ENCODE measurements around the gene ECM1. TPM values are rescaled to one million over a fixed set of nuclear protein-coding genes. Genes with fewer than 3 reads are reported as not detected.
A peak's percentile ranks its signal among the peaks of the same experiment; 100 is the strongest.

ECM1 gene
- total RNA-seq, 1 donor from 2014 or later = 2.8 TPM

DNA sequence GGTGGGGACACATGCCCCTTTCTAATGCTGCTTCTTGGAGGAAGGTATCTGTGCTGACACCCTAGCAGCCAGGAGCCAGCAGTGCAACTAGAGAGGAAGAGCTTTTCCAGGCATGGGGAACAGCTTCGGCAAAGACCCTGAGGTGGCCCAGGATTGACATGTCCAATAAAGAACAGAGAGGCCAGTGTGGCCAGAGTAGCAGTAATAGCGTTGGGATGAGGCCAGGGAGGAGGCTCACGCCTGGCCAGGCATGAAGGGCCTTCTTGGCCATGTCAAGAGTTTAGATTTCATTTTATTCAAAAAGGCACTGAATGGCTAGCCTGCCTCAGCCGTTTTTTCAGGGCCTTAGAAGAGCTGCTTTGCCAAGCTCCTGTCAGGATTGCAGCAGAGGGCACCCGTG, 25.0 kb downstream of the ECM1 start:
- TF ChIP-seq, protein P1, sequence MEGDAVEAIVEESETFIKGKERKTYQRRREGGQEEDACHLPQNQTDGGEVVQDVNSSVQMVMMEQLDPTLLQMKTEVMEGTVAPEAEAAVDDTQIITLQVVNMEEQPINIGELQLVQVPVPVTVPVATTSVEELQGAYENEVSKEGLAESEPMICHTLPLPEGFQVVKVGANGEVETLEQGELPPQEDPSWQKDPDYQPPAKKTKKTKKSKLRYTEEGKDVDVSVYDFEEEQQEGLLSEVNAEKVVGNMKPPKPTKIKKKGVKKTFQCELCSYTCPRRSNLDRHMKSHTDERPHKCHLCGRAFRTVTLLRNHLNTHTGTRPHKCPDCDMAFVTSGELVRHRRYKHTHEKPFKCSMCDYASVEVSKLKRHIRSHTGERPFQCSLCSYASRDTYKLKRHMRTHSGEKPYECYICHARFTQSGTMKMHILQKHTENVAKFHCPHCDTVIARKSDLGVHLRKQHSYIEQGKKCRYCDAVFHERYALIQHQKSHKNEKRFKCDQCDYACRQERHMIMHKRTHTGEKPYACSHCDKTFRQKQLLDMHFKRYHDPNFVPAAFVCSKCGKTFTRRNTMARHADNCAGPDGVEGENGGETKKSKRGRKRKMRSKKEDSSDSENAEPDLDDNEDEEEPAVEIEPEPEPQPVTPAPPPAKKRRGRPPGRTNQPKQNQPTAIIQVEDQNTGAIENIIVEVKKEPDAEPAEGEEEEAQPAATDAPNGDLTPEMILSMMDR (IDR thresholded peaks at IDR 0.05; ENCODE audit: partially characterized antibody, unreplicated experiment) = peak; percentile 41
- H3K36me3 Mint-ChIP-seq (ENCODE audit: unreplicated experiment) = no peaks in the 10 kb centered on the region
- H3K27me3 Mint-ChIP-seq (ENCODE audit: unreplicated experiment) = peaks cover 11% of the 10 kb centered on the region
- no peak overlapping the region for H3K4me3 Mint-ChIP-seq (ENCODE audit: unreplicated experiment)
- no peak for DNase-seq
- H3K4me1 Mint-ChIP-seq (ENCODE audit: low read depth, unreplicated experiment) = peaks cover 10% of the 10 kb centered on the region
- peaks cover 7% of the 10 kb centered on the region for H3K9me3 Mint-ChIP-seq (ENCODE audit: unreplicated experiment)
- H3K27ac Mint-ChIP-seq (ENCODE audit: unreplicated experiment) = no peak overlapping the region

DNA sequence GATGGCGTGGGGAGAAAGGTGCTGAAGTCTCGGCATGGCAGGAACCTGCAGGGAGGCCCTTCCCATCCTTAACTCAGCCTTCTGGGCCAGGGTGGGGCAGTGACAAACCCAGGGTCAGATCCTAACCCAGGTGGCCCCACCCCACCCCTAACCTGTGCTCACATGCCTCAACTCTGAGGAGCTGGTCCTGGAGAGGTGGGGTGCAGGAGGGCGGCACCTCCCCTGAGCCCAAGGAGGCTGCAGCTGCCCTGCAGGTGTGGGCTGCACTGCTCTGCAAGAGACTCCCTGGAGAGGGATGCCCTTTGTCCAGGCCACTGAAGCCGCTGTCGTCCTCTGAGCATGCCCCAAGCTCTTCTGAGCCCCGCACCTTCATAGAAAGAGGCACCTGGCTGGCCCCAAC, 26.1 kb downstream of the ECM1 start:
- no peaks in the 10 kb centered on the region for H3K36me3 Mint-ChIP-seq (ENCODE audit: unreplicated experiment)
- peaks cover 7% of the 10 kb centered on the region for H3K9me3 Mint-ChIP-seq (ENCODE audit: unreplicated experiment)
- H3K4me3 Mint-ChIP-seq (ENCODE audit: unreplicated experiment) = no peak overlapping the region
- H3K27ac Mint-ChIP-seq (ENCODE audit: unreplicated experiment) = no peak overlapping the region
- peaks cover 10% of the 10 kb centered on the region for H3K4me1 Mint-ChIP-seq (ENCODE audit: low read depth, unreplicated experiment)
- DNase-seq = no peak
- peaks cover 8% of the 10 kb centered on the region for H3K27me3 Mint-ChIP-seq (ENCODE audit: unreplicated experiment)
- TF ChIP-seq, protein P1 (IDR thresholded peaks at IDR 0.05; ENCODE audit: partially characterized antibody, unreplicated experiment) = no peak

DNA sequence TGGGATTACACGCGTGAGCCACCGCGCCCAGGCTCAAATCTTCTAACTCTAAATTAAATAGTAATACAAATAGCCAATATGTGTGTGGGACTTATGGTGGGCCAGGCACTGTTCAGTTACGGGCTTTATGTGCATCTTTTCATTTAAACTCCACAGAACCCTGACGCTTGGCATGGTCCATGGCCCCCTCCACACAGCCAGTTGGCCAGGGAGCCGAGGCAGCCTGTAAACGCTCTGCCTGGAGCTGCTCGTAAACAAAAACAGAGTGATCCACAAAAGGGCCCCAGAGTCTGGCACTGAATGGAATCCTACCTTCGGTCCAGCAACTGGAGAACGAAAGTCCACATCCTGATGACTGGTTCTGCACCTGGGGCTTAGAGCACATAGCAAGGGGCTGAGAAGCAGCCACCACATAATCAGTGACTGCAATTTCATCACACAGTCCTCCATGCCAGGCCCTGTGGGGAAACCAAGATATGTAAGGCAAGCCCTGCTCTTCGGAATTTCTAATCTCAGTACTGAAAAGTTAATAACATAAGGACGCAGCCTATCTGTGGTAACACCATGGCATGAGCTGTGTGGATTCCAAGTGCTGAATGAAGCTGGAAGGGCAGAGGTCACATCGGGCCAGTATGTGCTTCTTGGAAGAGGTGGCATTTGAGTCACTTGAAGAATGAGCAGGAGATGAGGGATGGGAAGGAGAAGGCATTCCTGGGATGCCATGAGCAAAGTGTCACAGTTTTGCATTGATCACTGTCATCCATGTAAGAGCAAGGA, 27.8 kb downstream of the ECM1 start:
- Mint-ChIP-seq H3K27me3 (ENCODE audit: unreplicated experiment) (peaks cover 5% of the 10 kb centered on the region), H3K4me3 (ENCODE audit: unreplicated experiment) (no peak overlapping the region), H3K9me3 (ENCODE audit: unreplicated experiment) (peaks cover 4% of the 10 kb centered on the region), H3K27ac (ENCODE audit: unreplicated experiment) (no peak overlapping the region), H3K36me3 (ENCODE audit: unreplicated experiment) (no peaks in the 10 kb centered on the region), H3K4me1 (ENCODE audit: low read depth, unreplicated experiment) (peaks cover 6% of the 10 kb centered on the region)
- TF ChIP-seq, protein P1 (IDR thresholded peaks at IDR 0.05; ENCODE audit: partially characterized antibody, unreplicated experiment) = no peak
- DNase-seq = no peak

DNA sequence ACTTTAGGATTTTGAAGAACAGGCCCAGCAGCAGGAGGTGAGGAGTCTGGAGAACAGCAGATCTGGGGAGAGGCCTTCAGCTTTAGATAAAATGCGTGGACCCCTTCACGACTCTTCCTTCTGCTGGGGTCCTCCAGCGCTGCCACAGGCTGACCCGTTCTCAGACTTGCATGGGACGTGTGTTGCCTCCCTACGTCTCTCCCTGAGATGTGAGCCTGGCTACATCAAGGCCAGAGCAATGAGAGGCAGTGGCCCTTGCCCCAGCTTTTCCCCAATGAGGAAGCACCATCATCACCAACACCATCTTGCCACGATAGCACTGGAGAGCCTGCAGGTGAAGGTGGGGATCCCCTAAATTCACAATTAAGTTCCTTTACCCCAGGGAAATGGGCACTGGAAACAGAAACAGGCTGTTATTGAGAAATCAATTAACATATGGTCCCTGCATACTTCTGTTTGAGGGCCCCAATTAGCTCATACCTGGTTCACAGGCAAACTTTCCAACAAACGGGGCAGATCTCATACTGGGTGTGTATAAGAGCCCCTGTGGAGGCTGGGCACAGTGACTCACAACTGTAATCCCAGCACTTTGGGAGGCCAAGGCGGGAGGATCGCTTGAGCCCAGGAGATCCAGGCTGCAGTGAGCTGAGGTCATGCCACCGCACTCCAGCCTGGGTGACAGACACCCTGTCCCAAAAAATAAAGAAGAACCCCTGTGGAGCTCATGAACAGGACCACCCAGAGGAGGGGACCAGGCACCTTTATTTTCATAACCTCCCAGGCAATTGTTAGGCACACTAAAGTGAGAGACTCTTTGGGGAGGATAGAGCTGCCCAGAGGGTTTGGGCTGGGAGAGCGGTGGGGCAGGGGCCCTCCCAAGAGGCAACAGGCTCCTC, 29.2 kb downstream of the ECM1 start:
- TF ChIP-seq, protein P1 (IDR thresholded peaks at IDR 0.05; ENCODE audit: partially characterized antibody, unreplicated experiment) = no peak
- Mint-ChIP-seq H3K36me3 (ENCODE audit: unreplicated experiment) (no peaks in the 10 kb centered on the region), H3K27me3 (ENCODE audit: unreplicated experiment) (peaks cover 3% of the 10 kb centered on the region), H3K27ac (ENCODE audit: unreplicated experiment) (no peak overlapping the region), H3K4me1 (ENCODE audit: low read depth, unreplicated experiment) (no peaks in the 10 kb centered on the region), H3K4me3 (ENCODE audit: unreplicated experiment) (no peak overlapping the region), H3K9me3 (ENCODE audit: unreplicated experiment) (peaks cover 1% of the 10 kb centered on the region)
- DNase-seq = no peak

Data from glutamatergic neuron (in vitro differentiated cells).